ENCODE results near the gene CIB2.

Gene CIB2

DNA sequence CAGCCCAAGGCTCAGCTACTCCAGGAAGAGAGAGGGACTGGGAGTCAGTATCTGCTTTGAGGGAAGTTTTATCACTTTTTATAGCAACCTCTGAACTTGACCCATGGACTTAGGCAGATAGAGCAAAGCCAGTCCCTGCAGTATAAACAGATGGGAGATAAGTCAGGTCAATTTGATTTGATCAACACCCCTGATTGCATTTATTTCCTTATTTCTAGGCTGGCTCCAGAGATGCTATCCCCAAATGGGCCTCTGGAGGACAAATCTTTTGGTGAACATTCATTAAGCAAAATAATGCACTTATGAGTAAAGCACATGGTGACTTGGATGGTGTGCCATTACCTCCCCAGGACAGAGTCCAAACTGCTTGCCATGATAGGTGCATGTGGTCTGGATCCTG is 9.0 kb upstream of the CIB2 start:
- Histone ChIP-seq H3K27ac (no peak overlapping the region), H3K27me3 (no peaks in the 10 kb centered on the region), H3K4me3 (ENCODE audit: low read depth in 1 of 2, low read length in 1 of 2) (no peak overlapping the region), H3K4me1 (ENCODE audit: control insufficient read depth in 1 of 2, insufficient read depth in 1 of 2, low read depth in 1 of 2, low read length in 1 of 2) (no peaks in the 10 kb centered on the region), H3K36me3 (no peaks in the 10 kb centered on the region), H3K9me3 (no peaks in the 10 kb centered on the region)
- TF ChIP-seq, protein P1, sequence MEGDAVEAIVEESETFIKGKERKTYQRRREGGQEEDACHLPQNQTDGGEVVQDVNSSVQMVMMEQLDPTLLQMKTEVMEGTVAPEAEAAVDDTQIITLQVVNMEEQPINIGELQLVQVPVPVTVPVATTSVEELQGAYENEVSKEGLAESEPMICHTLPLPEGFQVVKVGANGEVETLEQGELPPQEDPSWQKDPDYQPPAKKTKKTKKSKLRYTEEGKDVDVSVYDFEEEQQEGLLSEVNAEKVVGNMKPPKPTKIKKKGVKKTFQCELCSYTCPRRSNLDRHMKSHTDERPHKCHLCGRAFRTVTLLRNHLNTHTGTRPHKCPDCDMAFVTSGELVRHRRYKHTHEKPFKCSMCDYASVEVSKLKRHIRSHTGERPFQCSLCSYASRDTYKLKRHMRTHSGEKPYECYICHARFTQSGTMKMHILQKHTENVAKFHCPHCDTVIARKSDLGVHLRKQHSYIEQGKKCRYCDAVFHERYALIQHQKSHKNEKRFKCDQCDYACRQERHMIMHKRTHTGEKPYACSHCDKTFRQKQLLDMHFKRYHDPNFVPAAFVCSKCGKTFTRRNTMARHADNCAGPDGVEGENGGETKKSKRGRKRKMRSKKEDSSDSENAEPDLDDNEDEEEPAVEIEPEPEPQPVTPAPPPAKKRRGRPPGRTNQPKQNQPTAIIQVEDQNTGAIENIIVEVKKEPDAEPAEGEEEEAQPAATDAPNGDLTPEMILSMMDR (IDR thresholded peaks at IDR 0.05): no peak

DNA sequence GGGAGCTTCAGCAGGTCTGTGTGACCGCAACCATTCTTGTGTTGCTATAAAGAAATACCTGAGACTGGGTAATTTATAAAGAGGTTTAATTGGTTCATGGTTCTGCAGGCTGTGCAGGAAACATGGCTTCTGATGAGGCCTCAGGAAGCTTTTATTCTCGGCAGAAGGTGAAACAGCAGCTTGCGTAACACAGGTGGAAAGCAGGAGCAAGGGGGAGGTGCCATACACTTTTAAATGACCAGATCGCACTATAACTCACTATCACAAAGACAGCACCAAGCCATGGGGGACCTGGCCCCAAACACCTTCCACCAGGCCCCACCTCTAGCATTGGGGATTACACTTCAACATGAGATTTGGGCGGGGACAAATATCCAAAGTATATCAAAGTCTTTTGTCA is 8.3 kb upstream of the CIB2 start:
- no peaks in the 10 kb centered on the region for H3K27me3 ChIP-seq
- no peaks in the 10 kb centered on the region for H3K9me3 ChIP-seq
- H3K27ac ChIP-seq: no peak overlapping the region
- TF ChIP-seq, protein P1 (IDR thresholded peaks at IDR 0.05): no peak
- no peaks in the 10 kb centered on the region for H3K4me1 ChIP-seq (ENCODE audit: control insufficient read depth in 1 of 2, insufficient read depth in 1 of 2, low read depth in 1 of 2, low read length in 1 of 2)
- no peak overlapping the region for H3K4me3 ChIP-seq (ENCODE audit: low read depth in 1 of 2, low read length in 1 of 2)
- H3K36me3 ChIP-seq: no peaks in the 10 kb centered on the region

DNA sequence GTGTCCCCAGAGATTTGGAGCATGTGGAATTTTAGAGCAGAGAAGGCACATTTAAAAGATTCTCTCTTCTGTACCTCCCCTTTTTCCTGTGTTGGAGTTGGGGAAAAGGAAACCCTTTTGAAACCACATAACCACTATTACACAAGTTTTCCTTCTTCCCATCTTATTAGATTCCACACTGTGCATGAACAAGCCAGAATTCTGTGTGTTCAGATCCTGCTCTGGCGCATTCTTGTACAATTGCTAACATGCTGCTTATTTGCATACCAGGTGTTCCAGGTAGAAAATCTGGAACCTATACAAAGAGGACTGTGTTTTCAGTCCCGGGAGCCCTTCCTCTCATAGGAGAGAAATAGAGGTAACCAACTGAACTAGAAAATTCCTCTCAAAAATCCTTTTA is 2.6 kb upstream of the CIB2 start:
- TF ChIP-seq, protein P1 (IDR thresholded peaks at IDR 0.05): no peak
- Histone ChIP-seq H3K9me3 (no peaks in the 10 kb centered on the region), H3K4me1 (ENCODE audit: control insufficient read depth in 1 of 2, insufficient read depth in 1 of 2, low read depth in 1 of 2, low read length in 1 of 2) (peaks cover 11 to 12% of the 10 kb centered on the region in 2 experiments), H3K4me3 (ENCODE audit: low read depth in 1 of 2, low read length in 1 of 2) (no peak overlapping the region), H3K27me3 (peaks cover 18% of the 10 kb centered on the region), H3K27ac (no peak overlapping the region), H3K36me3 (no peaks in the 10 kb centered on the region)

DNA sequence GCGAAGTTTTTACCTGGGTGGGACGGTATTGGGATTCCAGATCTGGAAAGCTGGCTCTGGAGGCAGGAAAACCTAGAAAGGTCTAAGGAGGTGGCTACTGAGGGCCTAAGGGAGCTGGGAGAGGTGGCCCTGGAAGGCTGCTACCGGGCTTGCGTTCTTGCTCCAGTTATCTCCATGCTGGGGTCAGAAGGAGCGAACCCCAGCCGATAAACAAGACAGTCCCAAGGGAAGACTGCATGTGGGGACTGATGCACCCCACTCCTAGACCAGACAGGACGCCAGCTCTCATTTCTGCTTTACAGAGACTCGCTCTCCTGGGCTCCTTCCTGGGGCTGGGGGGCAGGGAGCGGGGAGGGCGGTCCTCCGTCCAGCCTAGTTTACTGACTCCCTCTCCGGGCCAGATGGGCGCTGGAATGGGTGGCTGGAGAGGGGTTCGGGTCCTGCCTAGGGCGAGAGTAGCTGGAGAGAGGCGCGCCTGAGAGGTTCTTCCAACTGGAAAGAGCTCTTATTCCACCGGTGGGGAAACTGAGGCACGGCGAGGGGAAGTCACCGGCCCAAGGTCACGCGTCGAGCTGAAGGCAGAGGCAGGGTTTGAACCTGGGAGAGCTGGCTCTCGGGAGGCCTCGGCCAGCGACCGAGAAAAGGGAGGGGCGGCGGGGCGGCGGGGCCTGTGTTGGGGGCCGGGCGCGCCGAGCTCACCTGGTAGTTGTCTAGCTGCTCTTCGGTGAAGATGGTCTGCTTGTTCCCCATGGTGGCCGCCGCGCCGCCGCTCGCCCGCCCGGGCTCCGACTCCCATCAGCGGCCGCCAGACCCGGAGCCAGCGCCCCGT is 565 bp downstream of the CIB2 start:
- Histone ChIP-seq H3K36me3 (no peaks in the 10 kb centered on the region), H3K4me3 (ENCODE audit: low read depth in 1 of 2, low read length in 1 of 2) (peak overlapping the region; percentile 54 to 78), H3K27ac (no peak overlapping the region), H3K4me1 (ENCODE audit: control insufficient read depth in 1 of 2, insufficient read depth in 1 of 2, low read depth in 1 of 2, low read length in 1 of 2) (peaks cover 11 to 12% of the 10 kb centered on the region in 2 experiments), H3K27me3 (peaks cover 18% of the 10 kb centered on the region), H3K9me3 (no peaks in the 10 kb centered on the region)
- TF ChIP-seq, protein P1 (IDR thresholded peaks at IDR 0.05): no peak

DNA sequence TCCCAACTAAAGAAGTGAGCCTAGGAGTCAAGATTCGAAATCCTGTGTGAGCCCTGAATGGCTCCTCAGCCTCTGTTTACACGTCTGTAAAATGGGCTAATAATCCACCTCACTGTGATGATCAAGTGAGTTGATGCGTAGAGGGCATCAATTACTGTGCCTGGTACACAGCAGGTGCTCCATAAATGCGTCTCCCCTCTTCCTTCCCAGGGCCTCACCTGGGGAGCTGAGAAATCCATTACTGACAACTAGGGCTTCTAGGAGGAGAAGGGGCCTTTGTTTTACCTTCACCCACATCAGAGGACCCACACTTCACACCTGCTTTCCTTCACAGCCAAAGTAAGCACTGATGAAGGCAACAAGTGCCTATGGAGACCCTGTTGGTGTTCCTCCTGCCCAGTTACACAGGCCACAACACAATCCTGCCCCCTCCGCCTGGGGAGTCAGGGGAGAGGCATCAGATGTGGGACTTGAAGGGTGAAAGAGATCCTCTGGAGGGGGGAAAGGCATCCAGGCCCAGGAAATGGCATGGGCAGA is 1.4 kb downstream of the CIB2 start:
- H3K9me3 ChIP-seq: no peaks in the 10 kb centered on the region
- TF ChIP-seq, protein P1 (IDR thresholded peaks at IDR 0.05): no peak
- no peak overlapping the region for H3K27ac ChIP-seq
- peaks cover 18% of the 10 kb centered on the region for H3K27me3 ChIP-seq
- peaks cover 11 to 12% of the 10 kb centered on the region in 2 experiments for H3K4me1 ChIP-seq (ENCODE audit: control insufficient read depth in 1 of 2, insufficient read depth in 1 of 2, low read depth in 1 of 2, low read length in 1 of 2)
- H3K36me3 ChIP-seq: no peaks in the 10 kb centered on the region
- no peak overlapping the region for H3K4me3 ChIP-seq (ENCODE audit: low read depth in 1 of 2, low read length in 1 of 2)
